AG20443 (cell line): ENCODE measurements around the gene HPX.
A peak's percentile ranks its signal among the peaks of the same experiment; 100 is the strongest.

Experiments used
- DNase-seq: peaks from one replicate; pipeline ENCODE4 v3.0.0; 2012; ENCODE audit warnings: low spot score, mixed read lengths

The HPX gene

GRCh38 chr11:6390718-6391469, 49.9 kb downstream of the HPX start:
- no peak for DNase-seq

- DNase-seq: peak; percentile 96
These were observed 50.7 kb downstream of the HPX start, which contains the start of gene SMPD1 for GRCh38 chr11:6389905-6390717. Gene SMPD1, plus strand, starts transcription at chr11:6390474. Its CDS starts 125 bp downstream, at chr11:6390599.

- DNase-seq: no peak
These were observed 52.0 kb downstream of the HPX start for GRCh38 chr11:6388748-6389147.

GRCh38 chr11:6387811-6388599, 52.8 kb downstream of the HPX start:
- no peak for DNase-seq

GRCh38 chr11:6385046-6385777, 55.6 kb downstream of the HPX start:
- DNase-seq: no peak
